NCI-H446 treated with DMSO at 0.1 percent for 48 hours (cell line): Measurements from ENCODE around the gene CHSY1.

Experiments used
- DNase-seq: peaks from one replicate; lab custom pipeline; 2025; lab: John Stamatoyannopoulos, UW

CHSY1 gene

GRCh38 chr15:101152914-101153313 lies 98.9 kb downstream of the CHSY1 start:
- DNase-seq = no peak

- no peak for DNase-seq
Observed at GRCh38 chr15:101151288-101151687, 100.6 kb downstream of the CHSY1 start.

GRCh38 chr15:101150723-101151040 lies 101.2 kb downstream of the CHSY1 start:
- DNase-seq = no peak

- DNase-seq = no peak
Observed at GRCh38 chr15:101149864-101150722, 101.8 kb downstream of the CHSY1 start.

- DNase-seq = no peak
Observed at GRCh38 chr15:101148881-101149664, 102.8 kb downstream of the CHSY1 start.

GRCh38 chr15:101148166-101148880 lies 103.5 kb downstream of the CHSY1 start:
- DNase-seq = no peak

- no peak for DNase-seq
Observed at GRCh38 chr15:101147181-101147580, 104.7 kb downstream of the CHSY1 start.

GRCh38 chr15:101146118-101146702 lies 105.6 kb downstream of the CHSY1 start:
- DNase-seq = no peak

- no peak for DNase-seq
Observed at GRCh38 chr15:101145362-101145761, 106.5 kb downstream of the CHSY1 start.

GRCh38 chr15:101143321-101143720 lies 108.5 kb downstream of the CHSY1 start:
- no peak for DNase-seq

- DNase-seq = no peak
Observed at GRCh38 chr15:101142711-101143110, 109.1 kb downstream of the CHSY1 start.

- no peak for DNase-seq
Observed at GRCh38 chr15:101141926-101142527, 109.8 kb downstream of the CHSY1 start.

- no peak for DNase-seq
Observed at GRCh38 chr15:101140697-101141065, 111.2 kb downstream of the CHSY1 start.

- no peak for DNase-seq
Observed at GRCh38 chr15:101139986-101140696, 111.7 kb downstream of the CHSY1 start.

- no peak for DNase-seq
Observed at GRCh38 chr15:101138913-101139880, 112.7 kb downstream of the CHSY1 start.

- no peak for DNase-seq
Observed at GRCh38 chr15:101138086-101138660, 113.7 kb downstream of the CHSY1 start.

GRCh38 chr15:101137312-101137940 lies 114.4 kb downstream of the CHSY1 start:
- no peak for DNase-seq

GRCh38 chr15:101136381-101137268 lies 115.2 kb downstream of the CHSY1 start:
- no peak for DNase-seq
